Kidney epithelial cell (primary cell): ENCODE results near the gene RNF212. TPM values are rescaled to one million over a fixed set of nuclear protein-coding genes. Genes with fewer than 3 reads are reported as not detected.

Experiments used
- DNase-seq: peaks from one replicate; pipeline ENCODE4 v3.0.0-alpha.2; 2010; ENCODE audit warnings: low read depth
- H3K27me3 ChIP-seq: 2 replicates; pipeline ENCODE4 v1.6.0; 2011; ENCODE audit warnings: low read length; ENCODE audit not compliant: control insufficient read depth, insufficient read depth
- H3K36me3 ChIP-seq: 2 replicates; pipeline ENCODE4 v1.5.1; 2011; ENCODE audit warnings: low read length; ENCODE audit not compliant: control insufficient read depth, insufficient read depth
- H3K4me3 ChIP-seq: 2 replicates; pipeline ENCODE4 v1.5.1; 2011; ENCODE audit warnings: low read depth, mild to moderate bottlenecking, control low read depth, low read length
- CTCF ChIP-seq: IDR thresholded peaks from 2 replicates; pipeline ENCODE4 v1.5.1; 2011; ENCODE audit warnings: mild to moderate bottlenecking, moderate library complexity, low read length, control low read depth, inconsistent platforms; ENCODE audit not compliant: insufficient read depth, poor library complexity, severe bottlenecking
- total RNA-seq: library from RNA; depleted of rRNA; stranded (reverse); fragments of >200 nt; gene quantifications from 2 replicates; pipeline ENCODE4 v1.2.3, GENCODE V29; 2015

Gene RNF212
- total RNA-seq, 1 donor from 2014 or later: 5.2 TPM

GRCh38 chr4:1035510-1035909 lies 77.9 kb downstream of the RNF212 start:
- no peak for TF ChIP-seq CTCF
- Histone ChIP-seq H3K27me3 (peaks cover 22% of the 10 kb centered on the region), H3K36me3 (no peaks in the 10 kb centered on the region), H3K4me3 (no peak overlapping the region)
- no peak for DNase-seq

GRCh38 chr4:1033840-1034551 lies 79.4 kb downstream of the RNF212 start:
- TF ChIP-seq CTCF: no peak
- no peaks in the 10 kb centered on the region for H3K36me3 ChIP-seq
- H3K4me3 ChIP-seq: no peak overlapping the region
- peaks cover 35% of the 10 kb centered on the region for H3K27me3 ChIP-seq
- no peak for DNase-seq

- H3K4me3 ChIP-seq: no peak overlapping the region
- no peak for TF ChIP-seq CTCF
- no peaks in the 10 kb centered on the region for H3K36me3 ChIP-seq
- H3K27me3 ChIP-seq: peaks cover 46% of the 10 kb centered on the region
- DNase-seq: no peak
Measured at GRCh38 chr4:1032861-1033260, 80.5 kb downstream of the RNF212 start.

GRCh38 chr4:1031956-1032795 lies 81.2 kb downstream of the RNF212 start:
- no peak for DNase-seq
- Histone ChIP-seq H3K4me3 (no peak overlapping the region), H3K27me3 (peaks cover 47% of the 10 kb centered on the region), H3K36me3 (no peaks in the 10 kb centered on the region)
- peak; percentile 43 for TF ChIP-seq CTCF

- H3K27me3 ChIP-seq: peaks cover 47% of the 10 kb centered on the region
- no peak for DNase-seq
- TF ChIP-seq CTCF: no peak
- H3K4me3 ChIP-seq: no peak overlapping the region
- no peaks in the 10 kb centered on the region for H3K36me3 ChIP-seq
Measured at GRCh38 chr4:1031346-1031745, 82.0 kb downstream of the RNF212 start.

- TF ChIP-seq CTCF: no peak
- Histone ChIP-seq H3K27me3 (peaks cover 47% of the 10 kb centered on the region), H3K4me3 (no peak overlapping the region), H3K36me3 (no peaks in the 10 kb centered on the region)
- no peak for DNase-seq
Measured at GRCh38 chr4:1030559-1030958, 82.8 kb downstream of the RNF212 start.
